HUES64 (cell line): ENCODE results near the gene STX12. TPM values are rescaled to one million over a fixed set of nuclear protein-coding genes. Genes with fewer than 3 reads are reported as not detected.
A peak's percentile ranks its signal among the peaks of the same experiment; 100 is the strongest.

Source experiments
- H3K27ac ChIP-seq: 2 replicates; pipeline ENCODE4 v1.7.0; 2013; ENCODE audit warnings: low read depth, low read length, inconsistent platforms
- H3K27me3 ChIP-seq: 2 replicates; pipeline ENCODE4 v1.6.1; 2013; ENCODE audit warnings: mild to moderate bottlenecking, low read length; ENCODE audit not compliant: insufficient read depth
- H3K36me3 ChIP-seq: 2 replicates; pipeline ENCODE4 v1.6.1; 2013; ENCODE audit warnings: mild to moderate bottlenecking, low read length; ENCODE audit not compliant: insufficient read depth
- H3K4me1 ChIP-seq: 2 replicates; pipeline ENCODE4 v1.6.1; 2013; ENCODE audit warnings: mild to moderate bottlenecking, low read length, moderate library complexity; ENCODE audit not compliant: insufficient read depth
- H3K4me3 ChIP-seq: 2 replicates; pipeline ENCODE4 v1.5.1; 2013; ENCODE audit warnings: mild to moderate bottlenecking, low read length, moderate library complexity
- H3K9ac ChIP-seq: 2 replicates; pipeline ENCODE4 v1.6.1; 2013; ENCODE audit warnings: mild to moderate bottlenecking, low read depth, low read length
- H3K9me3 ChIP-seq: 2 replicates; pipeline ENCODE4 v1.6.1; 2013; ENCODE audit warnings: low read depth, low read length; ENCODE audit not compliant: insufficient read depth
- WGBS: fragments of 150-250, 120-280 bp; methylation state at CpG from one replicate; pipeline ENCODE4 v1.1.7; 2013; ENCODE audit warnings: missing lambda C conversion rate; 5-methylcytosine and 5-hydroxymethylcytosine counted together
- polyA plus RNA-seq, 2 experiments: library from polyadenylated mRNA; stranded (reverse); fragments of 50-300 nt; gene quantifications; one replicate each; pipeline ENCODE4 v1.2.3, GENCODE V29; 2013

STX12 gene
- polyA plus RNA-seq (2013, experiment 1 of 2), result 8.9 TPM
- 11.3 TPM for polyA plus RNA-seq (2013, experiment 2 of 2)

DNA sequence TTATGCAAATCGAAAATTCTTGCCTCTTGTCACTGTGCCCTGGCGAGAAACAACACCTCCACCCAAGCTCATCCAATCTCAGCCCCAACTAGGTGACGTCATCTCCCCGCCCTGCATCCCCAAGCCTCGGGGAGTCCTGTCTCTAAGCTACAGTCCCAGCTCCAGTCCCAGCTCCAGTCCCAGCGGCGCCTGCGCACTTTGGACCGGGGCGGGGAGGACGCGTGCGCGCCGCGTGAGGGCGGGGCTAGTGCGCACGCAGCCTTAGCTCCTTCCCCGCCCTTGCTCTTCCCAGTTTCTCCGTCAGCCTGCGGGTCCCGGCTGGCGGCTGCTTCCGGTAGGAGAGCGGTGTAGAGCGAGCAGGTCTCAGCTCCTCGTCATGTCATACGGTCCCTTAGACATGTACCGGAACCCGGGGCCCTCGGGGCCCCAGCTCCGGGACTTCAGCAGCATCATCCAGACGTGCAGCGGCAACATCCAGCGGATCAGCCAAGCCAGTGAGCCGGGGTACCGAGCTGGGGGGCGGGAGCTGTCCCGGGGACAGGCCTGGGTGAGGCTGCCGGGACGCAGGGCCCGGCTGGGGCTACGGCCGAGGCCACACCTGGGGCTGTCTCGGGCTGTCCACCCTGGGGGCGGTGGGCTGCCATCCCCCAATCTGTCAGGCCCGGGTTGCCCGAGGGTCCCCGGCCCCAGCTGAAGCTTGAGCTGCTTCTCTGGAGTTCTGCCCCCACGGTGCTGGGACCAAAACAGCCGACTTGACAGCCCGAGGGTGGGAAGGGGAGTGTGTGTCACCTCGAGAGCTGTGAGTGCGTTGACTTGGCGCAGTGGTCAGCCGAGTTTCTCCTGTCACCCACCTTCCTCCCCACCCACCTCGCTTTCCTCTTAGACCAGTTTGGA is at the start of gene STX12:
Gene STX12, plus strand, starts transcription at position 288 of the 894 bp plus-strand sequence. Its CDS starts 89 bp downstream, at position 377.
- Histone ChIP-seq H3K36me3 (no peaks in the 10 kb centered on the region), H3K4me3 (peak within 1 kb of the TSS; percentile 83), H3K4me1 (peaks cover 10% of the 10 kb centered on the region; the same call in 1 of the 2 replicates), H3K9me3 (no peaks in the 10 kb centered on the region), H3K9ac (peak within 1 kb of the TSS; percentile 64), H3K27ac (peak within 1 kb of the TSS; percentile 29; the same call in 1 of the 2 replicates), H3K27me3 (no peaks in the 10 kb centered on the region)
- under 1% methylated on average over 53 of the region's 58 CpGs for WGBS

- 78% methylated on average over 9 of the region's 9 CpGs for WGBS
- peaks cover 9% of the 10 kb centered on the region; the same call in 1 of the 2 replicates for H3K36me3 ChIP-seq
- peak overlapping the region; percentile 27 for H3K27ac ChIP-seq
Observed at GRCh38 chr1:27724961-27725373, 48.1 kb upstream of the STX12 start.

DNA sequence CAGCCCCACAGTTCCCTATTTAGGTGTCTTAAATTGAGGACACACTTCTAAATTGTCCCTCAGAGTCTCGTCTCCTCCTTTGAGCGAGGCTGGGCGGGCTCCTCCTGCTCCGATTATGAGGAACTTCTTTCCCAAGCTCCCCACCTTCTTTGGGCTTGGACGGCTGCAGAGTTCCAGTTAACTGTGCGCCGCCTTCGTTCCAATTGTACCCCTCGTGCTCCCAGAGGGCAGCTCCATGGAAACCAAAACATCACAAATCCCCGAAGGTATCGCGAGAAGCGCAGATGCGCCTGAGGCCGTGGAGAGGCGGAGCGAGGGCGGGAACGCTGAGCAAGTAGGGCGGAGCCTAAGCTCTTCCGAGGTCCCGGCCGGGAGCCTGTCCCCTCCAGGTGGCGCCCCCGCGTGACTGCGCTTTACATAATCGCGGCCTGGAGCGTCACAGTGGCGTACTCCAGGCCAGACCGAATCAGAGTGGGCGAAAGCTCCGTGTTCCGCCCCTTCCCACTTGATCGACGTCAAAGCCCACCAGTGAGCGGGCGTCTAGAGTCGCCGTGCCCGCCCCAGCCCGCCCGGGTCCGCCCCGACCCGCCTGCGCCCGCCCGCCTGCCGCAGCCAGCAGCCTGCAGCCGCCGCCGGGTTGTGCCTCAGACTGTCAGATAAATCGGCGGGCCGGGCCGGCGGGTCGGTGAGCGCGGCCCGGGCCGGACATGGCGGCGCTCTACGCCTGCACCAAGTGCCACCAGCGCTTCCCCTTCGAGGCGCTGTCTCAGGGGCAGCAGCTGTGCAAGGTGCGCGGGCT is 47.4 kb upstream of the STX12 start, which contains the start of gene FAM76A:
Gene FAM76A, plus strand, starts transcription at position 588 of the 799 bp plus-strand sequence. Its CDS starts 120 bp downstream, at position 708.
- Histone ChIP-seq H3K4me1 (peaks cover 3% of the 10 kb centered on the region), H3K36me3 (peaks cover 9% of the 10 kb centered on the region; the same call in 1 of the 2 replicates), H3K9me3 (no peaks in the 10 kb centered on the region), H3K9ac (peak within 1 kb of the TSS; percentile 72), H3K27ac (peak within 1 kb of the TSS; percentile 81), H3K4me3 (peak within 1 kb of the TSS; percentile 87), H3K27me3 (0 out of 2 replicates have a peak, but pooled peaks cover 5% of the 10 kb centered on the region)
- 4% methylated on average over 72 of the region's 72 CpGs for WGBS

More at GRCh38 chr1:27724961-27725373, 48.1 kb upstream of the STX12 start:
- H3K4me1 ChIP-seq, result peaks cover 3% of the 10 kb centered on the region
- no peaks in the 10 kb centered on the region for H3K9me3 ChIP-seq
- H3K9ac ChIP-seq, result peak overlapping the region; percentile 50
- peak overlapping the region; percentile 32 for H3K4me3 ChIP-seq
- H3K27me3 ChIP-seq, result 0 out of 2 replicates have a peak, but pooled peaks cover 5% of the 10 kb centered on the region

- Histone ChIP-seq H3K36me3 (peaks cover 9% of the 10 kb centered on the region; the same call in 1 of the 2 replicates), H3K4me3 (peak overlapping the region; percentile 87), H3K27me3 (0 out of 2 replicates have a peak, but pooled peaks cover 5% of the 10 kb centered on the region), H3K27ac (peak overlapping the region; percentile 81; the same call in 1 of the 2 replicates), H3K9ac (peak overlapping the region; percentile 72), H3K9me3 (no peaks in the 10 kb centered on the region), H3K4me1 (peaks cover 3% of the 10 kb centered on the region)
- 2% methylated on average over 46 of the region's 46 CpGs for WGBS
Observed at GRCh38 chr1:27726173-27727044, 46.6 kb upstream of the STX12 start.

DNA sequence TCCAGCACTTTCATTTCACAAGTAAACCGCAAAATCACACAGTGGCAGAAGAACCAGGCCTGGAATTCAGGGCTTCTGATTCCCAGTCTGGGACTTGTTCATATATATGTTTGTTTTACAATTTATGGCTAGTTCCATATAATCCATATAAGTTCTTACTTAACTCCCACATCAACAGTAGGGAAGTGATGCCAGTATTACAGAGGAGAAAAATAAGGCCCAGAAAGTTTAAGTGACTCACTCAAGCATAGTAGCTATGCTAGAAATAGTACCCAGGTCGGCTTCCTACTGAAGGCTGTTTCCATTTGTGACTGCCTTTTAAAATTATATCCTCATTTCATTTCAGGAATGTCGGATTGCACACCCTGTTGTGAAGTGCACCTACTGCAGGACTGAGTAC is 45.9 kb upstream of the STX12 start:
- peak overlapping the region; percentile 72; the same call in 1 of the 2 replicates for H3K9ac ChIP-seq
- peaks cover 3% of the 10 kb centered on the region for H3K4me1 ChIP-seq
- peak overlapping the region; percentile 87 for H3K4me3 ChIP-seq
- 94% methylated on average over 2 of the region's 3 CpGs for WGBS
- no peaks in the 10 kb centered on the region for H3K9me3 ChIP-seq
- H3K36me3 ChIP-seq, result peaks cover 10% of the 10 kb centered on the region; the same call in 1 of the 2 replicates
- 0 out of 2 replicates have a peak, but pooled peaks cover 5% of the 10 kb centered on the region for H3K27me3 ChIP-seq
- H3K27ac ChIP-seq, result no peak overlapping the region

GRCh38 chr1:27736252-27736651 is 36.8 kb upstream of the STX12 start:
- Histone ChIP-seq H3K9ac (no peak overlapping the region), H3K36me3 (peaks cover 45% of the 10 kb centered on the region), H3K4me3 (no peak overlapping the region), H3K27ac (no peak overlapping the region), H3K4me1 (no peaks in the 10 kb centered on the region), H3K9me3 (no peaks in the 10 kb centered on the region), H3K27me3 (no peaks in the 10 kb centered on the region)
- WGBS, result 94% methylated on average over 3 of the region's 3 CpGs

DNA sequence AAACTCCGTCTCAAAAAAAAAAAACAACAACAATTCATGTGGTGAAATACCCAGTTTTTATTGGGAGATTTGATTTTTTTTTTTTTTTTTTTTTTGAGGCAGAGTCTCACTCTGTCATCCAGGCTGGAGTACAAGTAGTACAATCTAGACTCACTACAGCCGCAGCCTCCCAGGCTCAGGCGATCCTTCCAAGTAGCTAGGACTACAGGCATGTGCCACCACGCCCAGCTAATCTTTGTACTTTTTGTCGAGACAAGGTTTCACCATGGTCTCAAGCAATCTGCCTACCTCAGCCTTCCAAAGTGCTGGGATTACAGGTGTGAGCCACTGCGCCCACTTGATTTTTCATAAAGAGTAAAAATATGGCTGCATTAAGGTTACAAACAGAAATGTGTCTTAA is 31.9 kb upstream of the STX12 start:
- Histone ChIP-seq H3K27ac (no peak overlapping the region), H3K9ac (no peak overlapping the region), H3K9me3 (no peaks in the 10 kb centered on the region), H3K36me3 (peaks cover 34% of the 10 kb centered on the region), H3K27me3 (no peaks in the 10 kb centered on the region), H3K4me3 (no peak overlapping the region), H3K4me1 (no peaks in the 10 kb centered on the region)
- WGBS, result 97% methylated on average over 5 of the region's 6 CpGs

GRCh38 chr1:27744556-27744955 is 28.5 kb upstream of the STX12 start:
- Histone ChIP-seq H3K9ac (no peak overlapping the region), H3K36me3 (peaks cover 38% of the 10 kb centered on the region), H3K27ac (no peak overlapping the region), H3K27me3 (no peaks in the 10 kb centered on the region), H3K4me1 (no peaks in the 10 kb centered on the region), H3K4me3 (no peak overlapping the region), H3K9me3 (no peaks in the 10 kb centered on the region)
- WGBS, result 95% methylated on average over 5 of the region's 5 CpGs

GRCh38 chr1:27745466-27745865 is 27.6 kb upstream of the STX12 start:
- 89% methylated on average over 4 of the region's 4 CpGs for WGBS
- Histone ChIP-seq H3K4me1 (no peaks in the 10 kb centered on the region), H3K4me3 (no peak overlapping the region), H3K36me3 (peaks cover 43% of the 10 kb centered on the region), H3K27ac (no peak overlapping the region), H3K27me3 (no peaks in the 10 kb centered on the region), H3K9ac (no peak overlapping the region), H3K9me3 (no peaks in the 10 kb centered on the region)

DNA sequence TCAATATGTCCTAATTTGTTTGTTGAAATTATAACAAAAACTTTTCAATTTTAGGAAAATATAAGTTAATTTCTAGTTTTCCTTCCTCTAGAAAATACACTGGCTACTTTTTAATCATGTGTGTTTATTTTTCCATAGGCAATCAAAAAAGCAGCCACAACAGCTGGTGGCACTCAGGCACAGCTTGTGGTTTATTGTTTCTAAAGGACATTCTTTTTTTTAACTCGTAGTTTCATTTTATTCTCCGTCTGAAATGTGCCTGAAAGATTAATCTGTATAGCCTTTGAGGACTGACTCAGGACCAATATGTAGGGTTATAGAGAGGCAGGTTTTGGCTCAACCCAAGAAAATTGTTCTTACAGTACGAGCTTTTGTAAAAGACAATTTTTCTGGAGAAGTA is 20.7 kb upstream of the STX12 start:
- H3K9me3 ChIP-seq, result no peaks in the 10 kb centered on the region
- no peaks in the 10 kb centered on the region for H3K4me1 ChIP-seq
- H3K27ac ChIP-seq, result no peak overlapping the region
- no peaks in the 10 kb centered on the region for H3K27me3 ChIP-seq
- 98% methylated on average over 3 of the region's 3 CpGs for WGBS
- H3K9ac ChIP-seq, result no peak overlapping the region
- H3K36me3 ChIP-seq, result peaks cover 45% of the 10 kb centered on the region
- no peak overlapping the region for H3K4me3 ChIP-seq
